ENCODE measurements around the gene HOMER1.
"Not testable (repeated sequence)": the region's sequence is repeated elsewhere in the genome, so short reads cannot be mapped to it uniquely, and the experiment has no call there.

The HOMER1 gene

DNA sequence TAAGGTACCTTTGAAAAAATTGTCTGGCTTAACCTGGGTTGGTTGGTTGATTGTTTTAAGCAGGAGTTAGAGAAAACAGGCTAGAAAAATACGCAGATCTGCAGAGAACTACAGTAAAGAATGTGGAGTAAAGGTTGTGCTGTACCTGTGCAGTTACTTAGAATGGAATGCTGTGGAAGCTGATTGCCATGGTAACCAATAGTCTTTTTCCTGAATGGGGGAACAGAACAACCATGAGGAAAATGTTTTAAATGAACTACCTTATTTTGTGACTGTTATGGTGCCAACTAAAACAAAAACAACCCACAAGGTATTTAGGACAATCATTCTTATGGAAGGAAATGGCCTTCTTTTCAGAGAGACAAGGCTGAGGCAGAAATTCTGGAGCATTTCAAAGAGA, 4.8 kb upstream of the HOMER1 start:
- no peak for DNase-seq (ENCODE audit: low read depth in 2 of 2, low spot score in 1 of 2)

- DNase-seq (ENCODE audit: low read depth in 2 of 2, low spot score in 1 of 2), result no peak
Observed at GRCh38 chr5:79517601-79518000, 3.7 kb upstream of the HOMER1 start.

GRCh38 chr5:79516986-79517385, 3.1 kb upstream of the HOMER1 start:
- DNase-seq (ENCODE audit: low read depth in 2 of 2, low spot score in 1 of 2), result no peak

DNA sequence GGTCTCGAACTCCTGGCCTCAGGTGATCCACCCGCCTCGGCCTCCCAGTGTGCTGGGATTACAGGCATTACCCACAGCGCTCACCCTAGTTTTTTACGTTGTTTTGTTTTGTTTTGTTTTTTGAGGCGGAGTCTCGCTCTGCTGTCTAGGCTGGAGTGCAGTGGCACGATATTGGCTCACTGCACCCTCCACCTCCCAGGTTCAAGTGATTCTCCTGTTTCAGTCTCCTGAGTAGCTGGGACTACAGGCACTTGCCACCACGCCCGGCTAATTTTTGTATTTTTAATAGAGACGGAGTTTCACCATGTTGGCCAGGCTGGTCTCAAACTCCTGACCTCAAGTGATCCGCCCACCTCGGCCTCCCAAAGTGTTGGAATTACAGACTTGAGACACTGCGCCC, 2.4 kb upstream of the HOMER1 start:
- DNase-seq (ENCODE audit: low read depth in 2 of 2, low spot score in 1 of 2), result not testable (repeated sequence)

DNA sequence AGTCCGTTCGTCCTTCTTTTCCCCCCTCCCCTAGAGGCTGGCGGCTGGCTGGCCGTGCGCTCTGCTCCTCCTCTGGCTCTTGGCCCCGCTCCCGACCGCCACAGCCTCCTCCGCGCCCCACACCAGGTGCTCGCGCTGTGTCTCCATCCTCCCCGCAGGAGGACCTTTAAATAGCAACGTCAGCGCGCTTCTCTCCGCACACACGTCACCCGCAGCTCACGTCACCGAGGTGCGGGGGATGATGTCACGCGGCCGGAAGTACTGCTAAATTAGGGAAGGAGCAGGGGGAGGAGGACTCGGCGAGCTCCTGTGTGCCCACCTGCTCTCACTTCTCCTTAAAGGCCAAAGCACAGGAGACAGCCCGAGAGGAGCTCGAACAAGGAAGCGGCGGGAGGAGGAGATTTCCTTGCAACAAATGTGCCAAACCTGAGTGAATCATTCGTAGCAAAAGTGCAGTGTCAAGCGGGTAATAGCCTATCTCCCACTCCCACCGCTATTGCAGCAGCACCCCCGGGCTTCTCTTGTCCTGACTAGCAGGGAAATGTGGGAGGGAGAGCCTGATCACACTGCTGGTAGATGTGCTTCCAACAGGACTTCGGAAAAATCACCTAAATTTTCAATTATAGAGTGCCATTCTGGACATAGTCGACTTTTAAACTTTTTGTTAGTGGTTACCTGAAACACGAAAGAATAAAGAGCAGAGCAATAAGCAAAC, 614 bp upstream of the HOMER1 start:
- DNase-seq (ENCODE audit: low read depth in 2 of 2, low spot score in 1 of 2), result peak; percentile 84

DNA sequence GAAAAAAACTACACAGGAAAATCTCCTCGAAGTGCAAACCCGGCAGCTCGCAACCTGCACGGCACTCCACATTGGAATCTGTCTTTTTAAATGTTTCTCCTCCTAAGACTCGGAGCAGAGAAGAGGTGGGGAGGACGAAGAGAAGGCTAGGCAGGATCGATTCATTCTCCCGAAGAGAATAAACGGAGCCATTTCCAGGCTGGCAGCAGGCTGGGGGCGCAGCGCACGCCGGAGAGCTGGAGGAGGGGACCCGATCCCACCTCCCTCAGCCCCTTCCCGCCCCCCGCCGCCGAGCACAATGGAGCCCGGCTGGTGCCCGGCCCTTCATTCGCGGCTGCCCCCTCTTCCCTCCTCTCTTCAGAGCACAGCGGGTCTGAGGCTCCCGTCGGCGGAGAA, 628 bp downstream of the HOMER1 start:
- no peak for DNase-seq (ENCODE audit: low read depth in 2 of 2, low spot score in 1 of 2)

- no peak for DNase-seq (ENCODE audit: low read depth in 2 of 2, low spot score in 1 of 2)
Observed at GRCh38 chr5:79512471-79513307, 1.2 kb downstream of the HOMER1 start.

- DNase-seq (ENCODE audit: low read depth in 2 of 2, low spot score in 1 of 2), result no peak
Observed at GRCh38 chr5:79512049-79512448, 1.9 kb downstream of the HOMER1 start.

- no peak for DNase-seq (ENCODE audit: low read depth in 2 of 2, low spot score in 1 of 2)
Observed at GRCh38 chr5:79510638-79511037, 3.3 kb downstream of the HOMER1 start.

DNA sequence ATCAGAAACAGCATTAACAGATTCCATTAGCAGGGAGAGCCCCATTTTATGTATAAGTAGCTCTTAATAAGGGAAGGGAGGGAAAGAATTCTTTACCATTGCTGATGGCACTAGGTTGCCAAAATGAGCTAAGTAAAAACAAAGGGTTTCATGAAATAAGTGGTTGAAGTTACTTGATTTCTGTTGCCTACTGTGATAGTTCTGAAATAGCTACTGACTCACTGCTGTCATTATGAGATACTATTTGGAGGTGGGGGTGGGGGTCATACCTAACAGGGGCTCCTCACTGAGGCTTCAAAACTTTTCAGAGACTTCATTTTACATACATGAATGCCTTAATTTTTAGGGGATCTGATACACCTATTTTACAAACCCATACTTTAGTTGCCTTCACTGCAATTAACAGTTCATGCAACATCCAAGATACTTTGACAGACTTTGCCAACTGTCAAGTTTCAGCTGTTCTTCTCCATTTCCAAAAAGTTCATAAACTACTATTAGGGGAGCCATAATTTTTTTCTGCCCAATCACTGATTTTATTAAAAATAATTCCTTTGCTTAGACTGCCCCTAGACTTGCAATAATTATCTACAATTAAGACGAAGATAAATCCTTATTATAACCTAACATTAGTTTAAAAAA, 4.6 kb downstream of the HOMER1 start:
- DNase-seq (ENCODE audit: low read depth in 2 of 2, low spot score in 1 of 2), result no peak

- DNase-seq (ENCODE audit: low read depth in 2 of 2, low spot score in 1 of 2), result no peak
Observed at GRCh38 chr5:79508794-79509193, 5.1 kb downstream of the HOMER1 start.

- no peak for DNase-seq (ENCODE audit: low read depth in 2 of 2, low spot score in 1 of 2)
Observed at GRCh38 chr5:79508354-79508753, 5.6 kb downstream of the HOMER1 start.

DNA sequence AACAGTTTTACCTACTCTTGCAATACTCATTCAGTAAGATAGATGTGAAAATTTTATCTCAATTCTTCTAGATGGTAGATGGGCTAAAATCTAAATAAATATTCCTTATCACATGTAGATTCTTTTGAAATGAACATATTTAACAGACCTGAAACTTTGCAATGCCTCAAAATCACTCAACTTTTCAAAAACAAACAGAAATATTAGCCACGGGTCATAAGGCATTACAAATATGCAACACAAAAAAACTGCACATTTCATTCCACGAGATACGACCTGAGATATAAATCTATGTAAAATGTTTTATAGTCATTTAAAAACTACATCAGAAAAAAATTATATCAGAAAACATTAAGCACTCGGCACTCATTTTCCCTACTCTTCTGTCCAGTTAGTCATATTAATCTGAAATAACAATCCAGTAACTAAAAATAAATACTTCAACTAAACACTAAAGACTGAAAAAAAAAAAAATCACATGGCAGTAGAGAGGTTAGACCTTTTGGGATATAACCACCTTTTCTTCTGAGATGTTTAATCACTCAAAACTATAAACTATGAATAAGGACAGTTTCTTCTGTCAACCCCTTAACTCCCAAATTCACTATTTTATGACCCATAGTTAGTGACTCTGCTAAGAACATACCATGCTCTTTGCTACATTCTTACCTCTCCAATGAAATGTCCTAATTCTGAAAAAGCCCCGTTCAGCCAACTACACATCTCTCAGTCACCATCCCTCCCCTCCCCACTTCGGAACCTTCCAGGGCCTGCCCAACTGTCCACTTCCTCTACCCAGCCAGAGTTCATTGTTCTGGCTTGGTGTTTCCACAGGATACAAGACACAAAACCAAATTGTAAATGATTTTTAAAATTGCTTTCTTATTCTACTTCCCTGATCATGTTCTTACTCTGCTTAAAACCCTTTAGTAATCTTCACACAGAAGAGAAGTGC, 6.4 kb downstream of the HOMER1 start:
- no peak for DNase-seq (ENCODE audit: low read depth in 2 of 2, low spot score in 1 of 2)

- DNase-seq (ENCODE audit: low read depth in 2 of 2, low spot score in 1 of 2), result no peak
Observed at GRCh38 chr5:79505138-79505537, 8.8 kb downstream of the HOMER1 start.

- DNase-seq (ENCODE audit: low read depth in 2 of 2, low spot score in 1 of 2), result no peak
Observed at GRCh38 chr5:79503794-79504495, 10.0 kb downstream of the HOMER1 start.

DNA sequence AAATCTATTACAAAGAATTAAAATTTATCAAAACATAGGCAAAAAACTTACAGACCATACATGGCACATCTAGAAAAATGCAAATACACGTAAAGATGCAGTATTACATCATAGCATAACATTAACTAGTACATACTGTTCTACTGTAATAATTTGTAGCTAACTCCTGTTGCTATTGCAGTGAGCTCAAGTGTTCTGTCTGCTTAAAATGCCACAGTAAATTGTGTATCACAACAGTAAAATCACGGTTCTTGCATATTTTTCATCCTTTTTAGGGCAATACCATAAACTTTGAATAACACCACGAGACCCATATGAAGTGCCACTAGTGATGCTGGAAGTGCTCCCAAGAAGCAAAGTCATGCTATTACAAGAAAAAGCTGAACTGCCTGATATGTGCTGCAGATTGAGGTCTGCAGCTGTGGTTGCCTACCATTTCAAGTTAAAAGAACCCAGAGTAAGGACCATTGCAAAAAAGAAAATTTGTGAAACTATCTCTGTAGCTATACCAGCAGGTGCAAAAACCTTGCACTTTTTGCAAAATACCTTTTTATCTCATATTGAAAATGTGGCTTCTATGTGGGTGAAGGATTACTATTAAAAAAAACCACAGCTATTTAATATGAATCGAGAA, 14.2 kb downstream of the HOMER1 start:
- no peak for DNase-seq (ENCODE audit: low read depth in 2 of 2, low spot score in 1 of 2)

- no peak for DNase-seq (ENCODE audit: low read depth in 2 of 2, low spot score in 1 of 2)
Observed at GRCh38 chr5:79495311-79495710, 18.6 kb downstream of the HOMER1 start.

DNA sequence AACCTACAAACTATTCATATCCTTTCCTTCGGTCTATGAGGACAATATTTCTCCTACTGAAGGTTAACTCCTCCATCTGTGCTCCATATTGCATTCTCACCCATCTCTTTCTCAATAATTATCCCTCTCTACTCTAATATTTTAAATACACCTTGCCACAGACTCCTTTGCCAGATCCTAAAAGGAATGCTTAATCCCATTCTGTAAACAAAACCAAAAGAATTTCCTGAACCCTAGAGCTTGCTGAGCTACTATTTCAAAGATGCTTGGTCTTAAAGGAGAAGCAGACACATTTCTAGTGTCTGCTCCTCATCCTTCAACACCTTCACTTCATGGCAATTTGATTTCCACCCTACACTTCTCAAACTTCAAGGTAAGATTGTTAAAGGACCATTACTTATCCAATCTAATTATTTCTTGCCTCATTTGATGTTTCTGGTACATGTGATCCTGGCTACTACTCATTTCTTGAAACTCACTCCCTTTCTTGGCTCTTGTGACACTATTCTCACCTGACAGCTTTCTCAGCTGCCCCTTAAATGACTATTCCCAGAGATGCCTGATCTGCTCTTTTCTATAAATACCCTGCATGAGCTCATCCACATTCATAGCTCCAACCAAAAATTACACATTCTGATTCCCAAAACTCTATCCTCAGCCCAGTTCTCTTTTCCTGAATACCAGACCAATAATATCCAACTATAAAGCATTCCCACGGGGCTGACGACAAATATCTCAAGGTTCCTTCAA, 20.2 kb downstream of the HOMER1 start:
- DNase-seq (ENCODE audit: low read depth in 2 of 2, low spot score in 1 of 2), result no peak

- DNase-seq (ENCODE audit: low read depth in 2 of 2, low spot score in 1 of 2), result no peak
Observed at GRCh38 chr5:79491690-79492317, 22.1 kb downstream of the HOMER1 start.

All from stimulated activated CD8-positive, alpha-beta memory T cell treated with anti-CD3 and anti-CD28 coated beads, Interleukin-4, amount 100 ng/mL, for 4 hours (primary cell).